B cell (primary cell): ENCODE results near the gene PIK3CD. TPM values are rescaled to one million over a fixed set of nuclear protein-coding genes. Genes with fewer than 3 reads are reported as not detected.

Experiments used
- ATAC-seq: fragments of 200-7000 bp; cut with Tn5 transposase; one replicate; pipeline ENCODE4 v1.10.0; 2021; ENCODE audit warnings: low read depth, mild to moderate bottlenecking, moderate number of reproducible peaks, moderate library complexity
- CTCF ChIA-PET: fragments of 350-600 bp; sonication (Branson Sonifier 250); formaldehyde crosslinking; loops from one replicate; lab custom pipeline; 2021; ENCODE audit warnings: antibody characterized with exemption, inconsistent platforms; lab: Charles Lee
- POLR2A ChIA-PET: fragments of 350-600 bp; sonication (Branson Sonifier 250); formaldehyde crosslinking; loops from one replicate; lab custom pipeline; 2021; ENCODE audit warnings: antibody characterized with exemption; lab: Charles Lee
- DNase-seq: peaks from one replicate; pipeline ENCODE4 v3.0.0; 2013
- H2AFZ ChIP-seq: 2 replicates; pipeline ENCODE4 v1.6.1; 2012; ENCODE audit warnings: mild to moderate bottlenecking, low read depth, low read length; ENCODE audit not compliant: insufficient read depth, poor library complexity, severe bottlenecking
- H3K27ac ChIP-seq, 2 donors: 1 replicate in 1 of 2; 2 replicates in 1 of 2; pipeline ENCODE4 v1.5.1; 2012 to 2013; ENCODE audit warnings: low read length in 2 of 2, mild to moderate bottlenecking in 2 of 2, moderate library complexity in 1 of 2
- H3K27me3 ChIP-seq, 4 experiments: fragments of 200-600 bp in 1 of 4; sonication (generic) in 1 of 4; replicated peaks in 1 of 4; 1 replicate in 2 of 4; 2 replicates in 2 of 4; pipeline versions ENCODE4 v1.6.1 to v1.7.0; 2013 to 2016; ENCODE audit warnings: low read length in 3 of 4, mild to moderate bottlenecking in 2 of 4, mixed read lengths in 1 of 4, moderate library complexity in 1 of 4; ENCODE audit not compliant: insufficient read depth in 4 of 4, control insufficient read depth in 3 of 4; ENCODE audit errors: control extremely low read depth in 1 of 4
- H3K36me3 ChIP-seq, 2 experiments: replicated peaks in 1 of 2; 1 replicate in 1 of 2; 2 replicates in 1 of 2; pipeline versions ENCODE4 v1.6.1 to v1.7.1; 2013; ENCODE audit warnings: low read length in 1 of 2; ENCODE audit not compliant: insufficient read depth in 2 of 2, control insufficient read depth in 1 of 2; ENCODE audit errors: control extremely low read depth in 1 of 2, extremely low read depth in 1 of 2
- H3K4me1 ChIP-seq, 2 donors: fragments of 200-600 bp in 1 of 2; sonication (generic) in 1 of 2; 1 replicate in 1 of 2; 2 replicates in 1 of 2; pipeline versions ENCODE4 v1.5.1 to v1.6.1; 2013 to 2017; ENCODE audit warnings: low read length in 2 of 2; ENCODE audit not compliant: control insufficient read depth in 2 of 2, insufficient read depth in 2 of 2
- H3K4me2 ChIP-seq: replicated peaks from 2 replicates; pipeline ENCODE3; 2012; ENCODE audit warnings: mild to moderate bottlenecking, low read depth, low read length; ENCODE audit not compliant: poor library complexity, severe bottlenecking
- H3K4me3 ChIP-seq, 5 experiments: fragments of 200-600 bp in 1 of 5; sonication (generic) in 1 of 5; 1 replicate in 3 of 5; 2 replicates in 2 of 5; pipeline versions ENCODE4 v1.5.1 to v1.7.0; 2011 to 2016; ENCODE audit warnings: low read length in 4 of 5, mild to moderate bottlenecking in 4 of 5, low read depth in 2 of 5, control low read depth in 1 of 5, moderate library complexity in 1 of 5; ENCODE audit not compliant: insufficient read depth in 1 of 5; ENCODE audit errors: control extremely low read depth in 1 of 5, extremely low read depth in 1 of 5
- H3K79me2 ChIP-seq: fragments of 200-600 bp; sonication (generic); one replicate; pipeline ENCODE4 v1.6.0; 2016; ENCODE audit warnings: low read length; ENCODE audit not compliant: control insufficient read depth, insufficient read depth
- H3K9ac ChIP-seq: fragments of 200-600 bp; sonication (generic); 2 replicates; pipeline ENCODE4 v1.6.1; 2017; ENCODE audit warnings: mild to moderate bottlenecking, low read length, moderate library complexity
- H3K9me3 ChIP-seq, 3 donors: one replicate each; pipeline versions ENCODE4 v1.6.1 to v1.7.1; 2013; ENCODE audit warnings: low read length in 2 of 3; ENCODE audit not compliant: control insufficient read depth in 2 of 3, insufficient read depth in 1 of 3; ENCODE audit errors: control extremely low read depth in 1 of 3
- H4K20me1 ChIP-seq: 2 replicates; pipeline ENCODE4 v1.6.0; 2012; ENCODE audit warnings: mild to moderate bottlenecking, low read length; ENCODE audit not compliant: insufficient read depth, control insufficient read depth, poor library complexity, severe bottlenecking
- H3K27ac Mint-ChIP-seq: one replicate; pipeline ENCODE4 v1.8.0; 2021; ENCODE audit warnings: mixed read lengths
- H3K27me3 Mint-ChIP-seq: one replicate; pipeline ENCODE4 v1.8.0; 2021; ENCODE audit warnings: mixed read lengths
- H3K4me1 Mint-ChIP-seq: one replicate; pipeline ENCODE4 v1.8.0; 2021; ENCODE audit warnings: mixed read lengths
- H3K4me3 Mint-ChIP-seq: one replicate; pipeline ENCODE4 v1.8.0; 2021; ENCODE audit warnings: mixed read lengths
- H3K9me3 Mint-ChIP-seq: one replicate; pipeline ENCODE4 v1.8.0; 2022; ENCODE audit warnings: mixed read lengths; ENCODE audit not compliant: insufficient read depth
- EZH2 ChIP-seq: IDR thresholded peaks from 2 replicates; pipeline ENCODE4 v1.6.1; 2012; ENCODE audit warnings: borderline replicate concordance, low read depth, mild to moderate bottlenecking, moderate library complexity, low read length; ENCODE audit not compliant: insufficient read depth, poor library complexity, severe bottlenecking
- WGBS: methylation state at CpG from one replicate; pipeline ENCODE4 v1.1.5; 2013; ENCODE audit warnings: missing lambda C conversion rate; ENCODE audit not compliant: insufficient coverage; 5-methylcytosine and 5-hydroxymethylcytosine counted together
- intact Hi-C: fragments of 100-400 bp; cut with micrococcal nuclease; formaldehyde crosslinking; loops from one replicate; pipeline ENCODE4 v1.10.0; 2022
- polyA plus RNA-seq: library from polyadenylated mRNA; depleted of rRNA; stranded (reverse); fragments of >200 nt; gene quantifications from 2 replicates; pipeline ENCODE4 v1.2.3, GENCODE V29; 2012
- total RNA-seq, 2 donors: library from RNA; stranded (reverse); fragments of 120-200 nt in 1 of 2; gene quantifications; 1 replicate in 1 of 2; 2 replicates in 1 of 2; pipeline versions ENCODE4 v1.2.3 to v1.2.4, GENCODE V29; 2013 to 2022
- TF ChIP-seq, protein P1 (sequence below): fragments of 200-600 bp; IDR thresholded peaks from one replicate; pipeline ENCODE4 v1.8.0; 2022; ENCODE audit warnings: antibody characterized with exemption, mild to moderate bottlenecking

Gene PIK3CD
- total and polyA plus RNA-seq, 2 donors (not counting 1 experiment from before 2014, with no cell fraction given) = 144 to 222 TPM

- peak overlapping the region; percentile 77 to 82 for H3K27ac ChIP-seq
- H3K4me2 ChIP-seq = peak overlapping the region; percentile 90
- H3K9ac ChIP-seq = peak overlapping the region; percentile 83
- no peaks in the 10 kb centered on the region for H3K27me3 ChIP-seq
- H3K4me1 ChIP-seq = peaks cover 60 to 80% of the 10 kb centered on the region in 2 donors
- DNase-seq (peak; percentile 79), ATAC-seq (peak; percentile 21)
- H3K79me2 ChIP-seq = peaks cover 85% of the 10 kb centered on the region
- TF ChIP-seq, protein P1, sequence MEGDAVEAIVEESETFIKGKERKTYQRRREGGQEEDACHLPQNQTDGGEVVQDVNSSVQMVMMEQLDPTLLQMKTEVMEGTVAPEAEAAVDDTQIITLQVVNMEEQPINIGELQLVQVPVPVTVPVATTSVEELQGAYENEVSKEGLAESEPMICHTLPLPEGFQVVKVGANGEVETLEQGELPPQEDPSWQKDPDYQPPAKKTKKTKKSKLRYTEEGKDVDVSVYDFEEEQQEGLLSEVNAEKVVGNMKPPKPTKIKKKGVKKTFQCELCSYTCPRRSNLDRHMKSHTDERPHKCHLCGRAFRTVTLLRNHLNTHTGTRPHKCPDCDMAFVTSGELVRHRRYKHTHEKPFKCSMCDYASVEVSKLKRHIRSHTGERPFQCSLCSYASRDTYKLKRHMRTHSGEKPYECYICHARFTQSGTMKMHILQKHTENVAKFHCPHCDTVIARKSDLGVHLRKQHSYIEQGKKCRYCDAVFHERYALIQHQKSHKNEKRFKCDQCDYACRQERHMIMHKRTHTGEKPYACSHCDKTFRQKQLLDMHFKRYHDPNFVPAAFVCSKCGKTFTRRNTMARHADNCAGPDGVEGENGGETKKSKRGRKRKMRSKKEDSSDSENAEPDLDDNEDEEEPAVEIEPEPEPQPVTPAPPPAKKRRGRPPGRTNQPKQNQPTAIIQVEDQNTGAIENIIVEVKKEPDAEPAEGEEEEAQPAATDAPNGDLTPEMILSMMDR = no peak
- TF ChIP-seq EZH2 = no peak
- H3K9me3 ChIP-seq = no peaks in the 10 kb centered on the region
- 3% methylated on average over 25 of the region's 25 CpGs for WGBS
- H3K36me3 ChIP-seq = peaks cover 0 to 7% of the 10 kb centered on the region in 2 experiments
- Mint-ChIP-seq H3K27me3 (no peaks in the 10 kb centered on the region), H3K9me3 (no peaks in the 10 kb centered on the region), H3K4me3 (peak overlapping the region; percentile 94), H3K4me1 (peaks cover 78% of the 10 kb centered on the region), H3K27ac (peak overlapping the region; percentile 99)
- ChIA-PET CTCF (interaction anchor here (1.0 to 10.6 kb wide), 13 partner anchors 11 to 66 kb away, joined by 3 to 231 read pairs (median 9); no protein-coding TSS in a partner anchor), POLR2A (interaction anchor here (1.0 to 8.2 kb wide), 10 partner anchors 9 to 62 kb away, joined by 3 to 251 read pairs (median 9); no protein-coding TSS in a partner anchor)
- H4K20me1 ChIP-seq = peaks cover 67% of the 10 kb centered on the region
- intact Hi-C loops = loop anchor here (1.0 kb wide), 1 partner anchor 35 kb away; no protein-coding TSS in a partner anchor
- peak overlapping the region; percentile 73 to 96 (median 82) for H3K4me3 ChIP-seq
- H2AFZ ChIP-seq = peak overlapping the region; percentile 30
These were observed 2.7 kb downstream of the PIK3CD start for GRCh38 chr1:9654051-9654833.
